Activated T-cell treated with anti-CD3 and anti-CD28 coated beads, Interleukin-2, amount 50 U/mL, for 24 hours (primary cell): ENCODE measurements around the gene PLD2.

Source experiments
- DNase-seq: peaks from one replicate; pipeline ENCODE4 v3.0.0-alpha.2; 2020
- H3K27ac Mint-ChIP-seq: 2 replicates; pipeline ENCODE4 v1.8.0; 2020; ENCODE audit warnings: mild to moderate bottlenecking, mixed read lengths
- H3K27me3 Mint-ChIP-seq: 2 replicates; pipeline ENCODE4 v1.8.0; 2020; ENCODE audit warnings: mixed read lengths
- H3K36me3 Mint-ChIP-seq: 2 replicates; pipeline ENCODE4 v1.8.0; 2020; ENCODE audit warnings: low read depth, mixed read lengths
- H3K4me1 Mint-ChIP-seq: 2 replicates; pipeline ENCODE4 v1.8.0; 2020; ENCODE audit warnings: low read depth, mixed read lengths
- H3K4me3 Mint-ChIP-seq: 2 replicates; pipeline ENCODE4 v1.8.0; 2020; ENCODE audit warnings: mild to moderate bottlenecking, moderate library complexity, mixed read lengths
- H3K9me3 Mint-ChIP-seq: 2 replicates; pipeline ENCODE4 v1.8.0; 2020; ENCODE audit warnings: mixed read lengths

The PLD2 gene

DNA sequence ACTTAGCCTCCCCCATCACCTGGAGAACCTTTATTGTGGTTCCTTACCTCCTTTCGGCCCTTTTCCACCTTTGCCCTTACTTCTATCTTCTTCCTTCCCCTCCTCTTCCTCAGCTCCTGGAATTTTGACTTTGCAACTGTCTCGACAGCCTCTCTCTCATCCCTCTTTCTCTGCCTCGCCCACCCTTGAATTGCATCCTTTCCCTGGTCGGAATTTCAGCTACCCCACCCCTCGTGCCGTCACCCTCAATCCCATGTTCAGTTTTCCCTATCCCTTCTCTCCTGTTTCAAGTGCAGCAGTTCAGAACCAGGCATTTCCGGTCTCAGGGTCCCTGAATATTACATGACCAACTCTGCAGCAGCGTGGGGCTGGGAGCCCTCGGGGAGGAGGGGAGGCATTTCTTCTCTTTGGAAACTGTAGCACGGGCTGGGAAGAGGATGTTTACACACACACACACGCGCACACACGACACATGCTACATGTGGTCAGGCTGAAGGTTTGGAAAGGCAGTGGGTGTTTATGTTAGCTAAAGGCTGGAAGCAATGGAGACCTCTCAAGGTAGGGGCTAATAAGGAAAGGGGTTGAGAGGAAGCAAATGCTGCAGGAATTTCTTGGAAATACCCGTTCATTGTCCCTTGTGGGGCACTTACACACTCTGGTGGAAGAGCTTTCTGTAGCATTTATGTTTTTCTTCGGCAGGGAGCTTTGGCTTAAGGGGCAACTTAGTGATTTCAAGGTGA lies 27.2 kb downstream of the PLD2 start:
- Mint-ChIP-seq H3K27me3 (no peaks in the 10 kb centered on the region), H3K9me3 (no peaks in the 10 kb centered on the region), H3K36me3 (peaks cover 18% of the 10 kb centered on the region), H3K4me3 (peak overlapping the region; percentile 89), H3K4me1 (peaks cover 43% of the 10 kb centered on the region), H3K27ac (peak overlapping the region; percentile 89)
- peak; percentile 38 for DNase-seq

DNA sequence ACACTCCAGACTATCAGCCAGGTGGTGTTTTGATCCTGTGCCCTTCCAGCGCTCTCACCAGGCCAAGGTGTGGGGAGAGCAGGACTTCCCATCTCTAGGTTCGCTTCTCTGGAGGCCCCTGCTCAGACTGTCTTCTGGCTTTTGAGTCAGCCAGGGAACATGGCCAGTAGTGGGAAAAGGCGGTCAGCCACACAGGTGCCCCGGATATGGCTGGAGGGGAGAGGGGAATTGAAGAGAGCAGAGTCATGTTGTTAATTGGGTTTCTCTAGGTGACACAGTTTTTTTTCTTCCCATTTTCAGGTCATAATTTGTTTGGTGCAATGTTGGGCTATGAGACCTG lies 27.7 kb downstream of the PLD2 start:
- Mint-ChIP-seq H3K36me3 (peaks cover 22% of the 10 kb centered on the region), H3K4me3 (peak overlapping the region; percentile 89), H3K4me1 (peaks cover 48% of the 10 kb centered on the region), H3K9me3 (no peaks in the 10 kb centered on the region), H3K27me3 (no peaks in the 10 kb centered on the region), H3K27ac (peak overlapping the region; percentile 89)
- no peak for DNase-seq

DNA sequence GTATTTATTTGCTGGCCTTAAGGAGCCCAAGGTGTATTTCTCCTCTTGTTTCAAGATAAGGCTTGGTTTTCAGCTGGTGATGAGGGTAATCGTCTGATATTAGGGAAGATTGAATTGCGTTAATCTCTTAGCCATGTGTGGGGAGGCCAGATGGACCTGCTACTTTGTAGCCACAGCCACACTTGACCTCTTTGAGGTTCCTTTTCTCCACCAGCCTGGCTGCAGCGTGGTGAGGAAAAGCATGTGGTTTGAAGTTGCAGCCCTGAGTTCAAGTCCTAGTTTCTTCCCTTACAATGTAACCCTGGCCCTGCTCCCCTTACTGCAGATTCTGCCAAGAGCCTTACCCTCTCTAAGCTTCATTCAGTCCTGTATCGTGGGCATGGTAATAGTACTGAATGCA lies 29.3 kb downstream of the PLD2 start:
- Mint-ChIP-seq H3K4me3 (no peak overlapping the region), H3K4me1 (peaks cover 64% of the 10 kb centered on the region), H3K9me3 (no peaks in the 10 kb centered on the region), H3K27ac (no peak overlapping the region), H3K27me3 (no peaks in the 10 kb centered on the region), H3K36me3 (peaks cover 22% of the 10 kb centered on the region)
- DNase-seq: no peak

DNA sequence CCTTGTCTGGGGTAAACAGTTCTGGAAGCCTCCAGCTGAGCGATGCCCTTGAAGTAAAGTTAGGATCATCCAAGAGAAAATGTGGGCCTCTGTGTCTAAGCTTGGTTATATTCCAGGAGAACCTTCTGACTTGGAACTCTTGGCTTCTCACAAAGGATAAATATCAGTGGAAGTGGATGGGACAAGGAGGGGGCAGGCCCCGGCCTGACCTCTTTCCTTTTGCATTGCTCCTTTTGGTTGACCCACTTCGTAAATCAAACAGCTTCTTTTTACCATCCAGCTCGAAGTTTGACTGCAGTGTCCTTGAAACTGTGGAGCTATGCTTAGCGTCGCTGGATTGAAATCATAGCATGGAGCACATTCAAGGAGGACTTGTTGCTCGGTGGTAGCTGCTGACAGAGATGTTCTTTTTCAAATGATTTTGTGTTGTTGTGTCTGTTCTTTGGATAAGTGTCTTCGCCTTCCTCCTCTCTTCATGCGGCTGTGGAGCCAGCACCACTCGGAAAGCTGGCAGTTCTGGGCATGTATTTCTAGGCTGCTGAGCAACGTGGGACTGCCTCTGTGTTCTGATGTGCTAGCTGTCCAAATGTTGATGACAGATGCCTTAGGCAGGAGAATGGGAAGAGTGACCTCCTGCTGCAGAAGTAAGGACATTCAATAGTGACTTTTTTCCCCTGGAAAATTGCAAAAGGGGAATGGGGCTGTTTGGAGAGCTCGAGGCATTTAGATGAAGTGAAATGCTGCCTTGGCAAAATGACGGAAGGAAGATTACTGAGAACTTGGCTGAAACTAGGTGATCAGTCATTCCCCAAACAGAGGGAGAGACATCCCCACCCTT lies 30.7 kb downstream of the PLD2 start:
- no peak for DNase-seq
- H3K36me3 Mint-ChIP-seq: peaks cover 22% of the 10 kb centered on the region
- H3K27me3 Mint-ChIP-seq: no peaks in the 10 kb centered on the region
- no peak overlapping the region for H3K4me3 Mint-ChIP-seq
- peaks cover 75% of the 10 kb centered on the region for H3K4me1 Mint-ChIP-seq
- H3K9me3 Mint-ChIP-seq: no peaks in the 10 kb centered on the region
- no peak overlapping the region for H3K27ac Mint-ChIP-seq

DNA sequence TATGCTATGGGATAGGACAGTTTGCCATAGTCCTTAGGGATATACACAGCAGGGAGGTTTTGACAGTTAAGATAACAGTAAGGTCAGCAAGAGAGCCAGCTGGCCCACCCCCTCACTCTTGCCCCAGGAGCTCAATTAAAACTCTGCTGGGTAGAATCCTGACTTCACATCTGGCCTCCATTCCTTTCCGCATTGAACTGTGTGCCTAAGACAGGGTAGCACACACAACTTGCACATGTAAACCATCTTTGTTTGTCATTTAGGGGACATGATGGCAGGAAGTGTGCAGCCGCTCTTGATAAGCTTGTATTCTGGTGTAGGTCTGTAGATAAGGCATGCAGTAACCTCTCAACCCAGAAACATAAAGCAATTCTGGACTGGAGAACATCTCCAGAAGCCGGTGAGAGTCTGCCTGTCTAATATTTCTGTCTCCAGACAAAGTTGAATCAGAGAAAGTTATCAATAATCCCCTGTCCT lies 31.4 kb downstream of the PLD2 start:
- H3K4me3 Mint-ChIP-seq: no peak overlapping the region
- H3K9me3 Mint-ChIP-seq: no peaks in the 10 kb centered on the region
- peaks cover 77% of the 10 kb centered on the region for H3K4me1 Mint-ChIP-seq
- no peak for DNase-seq
- H3K27me3 Mint-ChIP-seq: no peaks in the 10 kb centered on the region
- H3K27ac Mint-ChIP-seq: no peak overlapping the region
- H3K36me3 Mint-ChIP-seq: peaks cover 22% of the 10 kb centered on the region

DNA sequence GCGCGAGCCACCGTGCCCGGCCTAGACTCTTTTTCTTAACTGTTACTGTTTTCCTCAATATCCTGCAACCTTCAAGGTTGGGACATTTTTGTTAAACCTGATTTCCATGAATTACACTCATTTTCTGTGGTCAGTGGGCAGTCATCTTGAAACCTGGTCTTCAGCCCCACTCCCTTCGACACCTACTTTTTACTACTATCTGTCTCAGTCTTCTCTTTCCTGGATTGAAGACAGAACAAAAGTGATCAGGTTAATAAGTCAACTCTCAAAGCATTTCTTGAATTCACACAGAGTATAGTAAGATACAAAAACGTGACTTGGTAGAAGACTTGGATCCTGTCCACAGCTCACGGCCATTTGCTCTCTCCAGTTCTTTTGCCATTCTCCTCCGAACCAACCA lies 32.3 kb downstream of the PLD2 start:
- H3K4me1 Mint-ChIP-seq: peaks cover 76% of the 10 kb centered on the region
- H3K9me3 Mint-ChIP-seq: no peaks in the 10 kb centered on the region

DNA sequence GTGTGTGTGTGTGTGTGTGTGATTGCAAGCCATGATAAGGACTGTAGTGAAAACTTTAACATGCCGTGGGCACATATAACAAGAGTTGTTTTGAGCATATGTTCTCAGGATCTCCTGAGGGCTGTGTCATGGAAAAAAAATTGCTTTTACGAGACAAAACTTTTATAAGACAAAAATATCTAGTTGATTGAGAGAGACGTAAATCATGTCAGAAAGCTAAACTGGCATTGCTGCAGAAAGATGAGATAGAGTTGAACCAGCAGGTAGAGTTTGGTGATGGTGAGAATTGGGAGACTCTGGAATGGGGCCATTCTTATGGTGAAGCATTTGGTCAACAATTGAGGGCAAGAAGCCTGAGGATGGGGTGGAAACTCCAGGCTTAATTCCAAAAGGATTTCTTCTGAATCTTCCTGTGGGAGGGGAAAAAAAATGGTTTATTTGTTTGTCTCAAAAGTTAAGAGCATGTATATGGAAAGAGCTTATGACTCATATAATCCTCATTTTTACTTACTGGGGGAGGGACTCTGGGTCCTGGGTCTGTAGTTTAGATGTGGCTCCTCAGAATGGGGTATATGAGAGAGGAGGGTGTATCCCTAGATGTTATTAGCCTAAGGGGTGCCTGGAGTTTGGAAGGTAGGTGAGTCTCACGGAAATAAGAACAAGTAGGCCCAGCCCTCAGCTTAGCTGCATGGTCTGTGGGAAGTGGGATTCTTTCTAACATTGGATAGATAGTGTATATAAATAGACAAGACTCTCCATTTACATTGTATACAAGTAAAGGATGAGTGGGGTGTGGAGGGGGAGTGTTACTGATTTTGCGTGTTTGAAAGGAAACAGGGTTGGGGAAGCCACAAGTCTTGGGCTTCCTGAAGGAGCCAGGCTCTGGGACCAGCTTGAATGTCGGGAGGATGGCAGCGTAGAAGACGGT lies 33.3 kb downstream of the PLD2 start:
- DNase-seq: no peak
- H3K4me3 Mint-ChIP-seq: no peak overlapping the region
- H3K9me3 Mint-ChIP-seq: no peaks in the 10 kb centered on the region
- H3K27ac Mint-ChIP-seq: peak overlapping the region; percentile 63
- H3K4me1 Mint-ChIP-seq: peaks cover 68% of the 10 kb centered on the region
- no peaks in the 10 kb centered on the region for H3K27me3 Mint-ChIP-seq
- H3K36me3 Mint-ChIP-seq: peaks cover 16% of the 10 kb centered on the region

More for the DNA sequence above, 32.3 kb downstream of the PLD2 start:
- H3K4me3 Mint-ChIP-seq: no peak overlapping the region
- H3K27ac Mint-ChIP-seq: peak overlapping the region; percentile 22
- H3K27me3 Mint-ChIP-seq: no peaks in the 10 kb centered on the region
- peaks cover 16% of the 10 kb centered on the region for H3K36me3 Mint-ChIP-seq
- DNase-seq: no peak

DNA sequence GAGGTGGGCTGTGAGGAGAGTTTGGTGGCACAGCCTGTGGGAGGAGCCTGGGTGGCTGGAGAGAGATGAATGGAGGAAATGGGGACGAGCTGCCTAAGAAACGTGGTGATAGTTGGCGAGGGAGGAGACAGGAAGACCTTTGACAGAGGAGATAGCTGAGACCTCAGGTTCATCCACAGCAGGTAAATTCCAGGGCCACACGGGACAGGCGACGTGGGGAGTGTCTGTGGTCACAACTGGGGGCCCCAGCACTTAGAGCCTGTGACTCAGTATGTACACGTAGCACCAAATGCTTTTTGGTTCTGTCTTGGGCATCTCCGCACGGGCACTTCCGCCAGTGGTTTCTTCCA lies 33.9 kb downstream of the PLD2 start:
- Mint-ChIP-seq H3K4me3 (no peak overlapping the region), H3K27ac (peak overlapping the region; percentile 63), H3K36me3 (peaks cover 16% of the 10 kb centered on the region), H3K4me1 (peaks cover 61% of the 10 kb centered on the region), H3K27me3 (no peaks in the 10 kb centered on the region), H3K9me3 (no peaks in the 10 kb centered on the region)
- no peak for DNase-seq

DNA sequence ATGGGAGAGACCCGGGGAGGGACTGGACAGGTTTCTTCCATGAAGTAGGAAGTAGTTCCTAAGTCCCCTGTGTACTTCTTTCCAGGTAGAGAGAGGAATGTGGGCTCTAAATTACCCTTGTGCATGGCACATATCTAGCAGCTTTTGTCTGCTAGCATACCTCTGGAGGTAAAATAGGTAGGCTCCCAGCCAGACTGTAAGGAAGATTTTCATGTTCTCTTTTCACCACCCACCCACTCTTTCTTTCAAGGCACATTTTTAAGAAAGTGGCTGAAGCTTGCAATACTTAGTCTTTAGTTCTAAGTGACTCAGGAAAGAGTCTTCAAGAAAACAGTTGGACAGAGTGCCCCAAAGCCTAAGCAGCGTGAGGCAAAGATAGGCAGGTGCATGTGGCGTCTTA lies 35.4 kb downstream of the PLD2 start:
- Mint-ChIP-seq H3K4me1 (peaks cover 59% of the 10 kb centered on the region), H3K9me3 (no peaks in the 10 kb centered on the region), H3K4me3 (no peak overlapping the region), H3K27ac (peak overlapping the region; percentile 31), H3K36me3 (peaks cover 23% of the 10 kb centered on the region), H3K27me3 (no peaks in the 10 kb centered on the region)
- no peak for DNase-seq

DNA sequence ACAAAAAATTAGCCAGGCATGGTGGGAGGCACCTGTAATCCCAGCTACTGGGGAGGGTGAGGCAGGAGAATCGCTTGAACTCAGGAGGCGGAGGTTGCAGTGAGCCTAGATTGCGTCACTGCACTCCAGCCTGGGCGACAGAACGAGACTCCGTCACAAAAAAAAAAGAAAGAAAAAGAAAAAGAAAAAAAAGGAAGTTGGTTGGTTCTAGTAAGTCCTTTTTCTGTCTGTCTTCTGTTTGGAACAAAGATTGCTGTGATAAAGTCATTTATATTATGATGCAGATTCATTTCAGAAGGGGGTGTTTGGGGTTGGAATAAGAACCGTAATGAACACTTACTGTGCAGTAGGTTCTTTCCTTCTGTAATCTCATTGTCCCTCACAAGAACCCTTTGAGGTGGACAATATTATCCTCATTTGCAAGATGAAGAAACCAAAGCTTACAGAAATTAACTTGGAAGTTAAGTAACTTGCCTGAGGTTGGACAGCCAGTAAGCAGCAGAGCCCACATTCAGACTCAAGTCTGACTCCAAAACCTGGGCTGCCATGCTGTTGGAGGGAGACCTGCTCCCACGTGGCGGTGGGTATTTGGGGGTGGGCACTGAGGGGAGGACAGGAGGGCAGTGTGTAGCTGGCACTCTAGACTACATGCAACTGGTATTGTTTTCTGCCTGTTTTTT lies 36.5 kb downstream of the PLD2 start:
- Mint-ChIP-seq H3K36me3 (peaks cover 16% of the 10 kb centered on the region), H3K4me3 (no peak overlapping the region), H3K27me3 (no peaks in the 10 kb centered on the region), H3K4me1 (peaks cover 51% of the 10 kb centered on the region), H3K27ac (no peak overlapping the region), H3K9me3 (no peaks in the 10 kb centered on the region)
- no peak for DNase-seq

DNA sequence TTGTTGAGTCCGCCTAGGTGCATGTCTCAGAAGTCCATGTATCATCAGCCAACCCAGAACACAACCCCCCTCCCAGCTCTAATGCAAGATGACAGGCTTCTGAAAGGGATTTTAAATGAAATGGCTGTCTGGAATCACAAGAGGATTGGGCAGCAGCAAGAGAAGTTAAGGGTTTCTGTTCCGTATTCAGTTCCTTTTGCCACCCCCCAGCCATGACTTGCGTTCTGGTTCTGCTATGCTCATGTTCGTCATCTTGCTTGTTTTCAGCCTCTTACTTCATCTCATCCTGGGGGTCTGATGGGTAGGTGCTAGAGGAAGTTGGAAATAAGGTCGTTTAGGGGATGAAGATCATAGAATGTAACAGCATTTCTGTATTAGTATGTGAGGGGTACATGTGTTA lies 38.2 kb downstream of the PLD2 start:
- no peaks in the 10 kb centered on the region for H3K9me3 Mint-ChIP-seq
- peaks cover 48% of the 10 kb centered on the region for H3K4me1 Mint-ChIP-seq
- peaks cover 8% of the 10 kb centered on the region for H3K36me3 Mint-ChIP-seq
- H3K4me3 Mint-ChIP-seq: no peak overlapping the region
- H3K27ac Mint-ChIP-seq: no peak overlapping the region
- H3K27me3 Mint-ChIP-seq: no peaks in the 10 kb centered on the region
- DNase-seq: no peak

DNA sequence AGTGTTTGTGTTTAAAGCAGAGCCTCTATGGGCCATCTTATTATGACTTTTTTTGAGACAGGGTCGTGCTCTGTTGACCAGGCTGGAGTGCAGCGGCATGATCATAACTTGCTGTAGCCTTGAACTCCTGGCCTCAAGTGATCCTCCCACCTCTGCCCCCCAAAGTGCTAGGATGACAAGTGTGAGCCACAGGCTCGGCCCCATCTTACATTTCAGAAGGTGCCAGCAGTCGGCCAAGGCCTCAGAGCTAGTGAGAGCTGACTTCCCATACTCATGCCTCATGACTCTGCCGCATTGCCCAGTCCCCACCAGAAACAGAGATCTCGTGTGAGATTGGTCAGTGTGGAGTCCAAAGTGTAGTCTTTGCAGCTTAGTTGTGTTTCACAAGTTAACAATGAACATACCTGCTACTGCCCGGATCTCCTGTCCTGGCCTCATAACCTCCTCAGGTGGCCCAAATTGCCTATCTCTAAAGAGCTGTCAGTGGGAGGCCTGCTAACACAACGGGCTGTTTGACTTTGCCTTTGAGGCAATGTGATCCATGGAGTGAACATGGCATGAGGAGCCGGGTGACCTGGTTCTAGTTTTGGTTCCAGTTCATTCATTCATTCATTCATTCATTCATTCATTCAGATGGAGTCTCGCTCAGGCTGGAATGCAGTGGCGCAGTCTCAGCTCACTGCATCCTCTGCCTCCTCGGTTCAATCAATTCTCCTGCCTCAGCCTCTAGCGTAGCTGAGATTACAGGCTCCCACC lies 39.9 kb downstream of the PLD2 start:
- no peaks in the 10 kb centered on the region for H3K27me3 Mint-ChIP-seq
- no peaks in the 10 kb centered on the region for H3K9me3 Mint-ChIP-seq
- no peak for DNase-seq
- no peak overlapping the region for H3K4me3 Mint-ChIP-seq
- H3K36me3 Mint-ChIP-seq: peaks cover 8% of the 10 kb centered on the region
- no peak overlapping the region for H3K27ac Mint-ChIP-seq
- H3K4me1 Mint-ChIP-seq: peaks cover 43% of the 10 kb centered on the region

DNA sequence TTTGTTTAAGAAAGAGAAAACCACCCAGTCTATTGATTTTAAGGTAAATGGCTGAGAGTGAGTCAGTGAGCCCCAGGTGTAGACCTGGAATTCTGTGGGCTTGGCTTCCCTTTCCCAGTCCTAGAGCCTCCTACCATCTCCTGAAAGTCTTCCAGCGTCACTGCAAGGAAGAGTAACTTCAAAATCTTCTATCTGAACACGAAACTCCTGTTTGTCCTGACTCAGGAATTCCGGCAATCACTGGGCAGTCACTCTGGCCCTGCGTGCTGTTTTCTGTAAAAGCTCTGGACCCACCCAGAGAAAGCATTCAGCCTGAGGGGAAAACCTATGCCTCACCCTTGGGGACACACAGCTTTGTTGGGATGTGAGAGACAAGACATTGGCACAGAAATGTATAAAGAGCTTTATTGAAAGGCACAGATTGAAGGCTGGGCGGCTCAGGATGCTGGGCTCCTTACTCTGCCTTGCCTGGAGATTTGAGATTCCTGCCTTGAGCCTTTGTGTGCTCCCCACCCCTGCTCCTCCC lies 42.1 kb downstream of the PLD2 start:
- Mint-ChIP-seq H3K4me1 (peaks cover 41% of the 10 kb centered on the region), H3K27ac (no peak overlapping the region), H3K36me3 (peaks cover 11% of the 10 kb centered on the region), H3K4me3 (no peak overlapping the region), H3K27me3 (no peaks in the 10 kb centered on the region), H3K9me3 (peaks cover 5% of the 10 kb centered on the region)
- DNase-seq: no peak
